ENCODE measurements around the gene EPB41L1.

Gene EPB41L1

GRCh38 chr20:36184816-36185776 is 30.6 kb downstream of the EPB41L1 start:
- DNase-seq (ENCODE audit: insufficient read length, low spot score): no peak
- no peak for FAIRE-seq

GRCh38 chr20:36193977-36194712 is 39.6 kb downstream of the EPB41L1 start:
- FAIRE-seq (no peak), DNase-seq (ENCODE audit: insufficient read length, low spot score) (no peak)

- DNase-seq (ENCODE audit: insufficient read length, low spot score) (no peak), FAIRE-seq (no peak)
These were observed 42.1 kb downstream of the EPB41L1 start for GRCh38 chr20:36196676-36197075.

GRCh38 chr20:36197271-36197670 is 42.7 kb downstream of the EPB41L1 start:
- no peak for FAIRE-seq
- DNase-seq (ENCODE audit: insufficient read length, low spot score): no peak

GRCh38 chr20:36199345-36200257 is 45.1 kb downstream of the EPB41L1 start:
- peak; percentile 94 for DNase-seq (ENCODE audit: insufficient read length, low spot score)
- FAIRE-seq: peak; percentile 74

- FAIRE-seq (no peak), DNase-seq (ENCODE audit: insufficient read length, low spot score) (no peak)
These were observed 45.9 kb downstream of the EPB41L1 start for GRCh38 chr20:36200451-36200850.

GRCh38 chr20:36201198-36201597 is 46.7 kb downstream of the EPB41L1 start:
- FAIRE-seq: no peak
- no peak for DNase-seq (ENCODE audit: insufficient read length, low spot score)

GRCh38 chr20:36202891-36203338 is 48.4 kb downstream of the EPB41L1 start:
- DNase-seq (ENCODE audit: insufficient read length, low spot score): peak; percentile 88
- peak; percentile 42 for FAIRE-seq

- FAIRE-seq (no peak), DNase-seq (ENCODE audit: insufficient read length, low spot score) (no peak)
These were observed 49.3 kb downstream of the EPB41L1 start for GRCh38 chr20:36203861-36204260.

- FAIRE-seq: no peak
- DNase-seq (ENCODE audit: insufficient read length, low spot score): no peak
These were observed 50.5 kb downstream of the EPB41L1 start for GRCh38 chr20:36205026-36205425.

- no peak for FAIRE-seq
These were observed 51.5 kb downstream of the EPB41L1 start for GRCh38 chr20:36206068-36206467.

GRCh38 chr20:36206641-36207040 is 52.1 kb downstream of the EPB41L1 start:
- DNase-seq (ENCODE audit: insufficient read length, low spot score): no peak
- no peak for FAIRE-seq

More at GRCh38 chr20:36206068-36206467, 51.5 kb downstream of the EPB41L1 start:
- DNase-seq (ENCODE audit: insufficient read length, low spot score): no peak

- FAIRE-seq: no peak
These were observed 53.1 kb downstream of the EPB41L1 start for GRCh38 chr20:36207602-36208001.

GRCh38 chr20:36208257-36208656 is 53.7 kb downstream of the EPB41L1 start:
- no peak for DNase-seq (ENCODE audit: insufficient read length, low spot score)
- no peak for FAIRE-seq

More at GRCh38 chr20:36207602-36208001, 53.1 kb downstream of the EPB41L1 start:
- DNase-seq (ENCODE audit: insufficient read length, low spot score): no peak

- DNase-seq (ENCODE audit: insufficient read length, low spot score) (no peak), FAIRE-seq (no peak)
These were observed 56.0 kb downstream of the EPB41L1 start for GRCh38 chr20:36210436-36211021.

- DNase-seq (ENCODE audit: insufficient read length, low spot score) (no peak), FAIRE-seq (no peak)
These were observed 58.8 kb downstream of the EPB41L1 start for GRCh38 chr20:36213362-36213761.

GRCh38 chr20:36214684-36215256 is 60.2 kb downstream of the EPB41L1 start:
- DNase-seq (ENCODE audit: insufficient read length, low spot score) (peak; percentile 53), FAIRE-seq (no peak)

- no peak for DNase-seq (ENCODE audit: insufficient read length, low spot score)
- FAIRE-seq: no peak
These were observed 61.2 kb downstream of the EPB41L1 start for GRCh38 chr20:36215778-36216177.

GRCh38 chr20:36216314-36217025 is 61.9 kb downstream of the EPB41L1 start:
- DNase-seq (ENCODE audit: insufficient read length, low spot score) (no peak), FAIRE-seq (no peak)
